WTC11 (cell line): ENCODE results near the gene MPV17L.
"Not testable (repeated sequence)": the region's sequence is repeated elsewhere in the genome, so short reads cannot be mapped to it uniquely, and the experiment has no call there.

ENCODE experiments used
- ELF4 ChIP-seq: sonication (generic); formaldehyde crosslinking; IDR thresholded peaks from 2 replicates; pipeline ENCODE4 v1.8.1; 2022; ENCODE audit warnings: low read depth, mild to moderate bottlenecking, moderate library complexity, missing genetic modification reagents
- FOXP1 ChIP-seq: sonication (generic); formaldehyde crosslinking; IDR thresholded peaks from 2 replicates; pipeline ENCODE4 v1.8.0; 2022; ENCODE audit warnings: missing genetic modification reagents, mild to moderate bottlenecking, moderate library complexity, borderline replicate concordance
- NFE2L1 ChIP-seq: sonication (generic); formaldehyde crosslinking; IDR thresholded peaks from 2 replicates; pipeline ENCODE4 v1.8.1; 2023; ENCODE audit warnings: missing genetic modification reagents
- NR2C2 ChIP-seq: sonication (generic); formaldehyde crosslinking; IDR thresholded peaks from 2 replicates; pipeline ENCODE4 v1.8.0; 2022; ENCODE audit warnings: mild to moderate bottlenecking, missing genetic modification reagents
- ZNF396 ChIP-seq: fragments of 250-450 bp; sonication (Bioruptor Pico); IDR thresholded peaks from 2 replicates; pipeline ENCODE4 v1.8.0; 2021; ENCODE audit warnings: mild to moderate bottlenecking, moderate library complexity, borderline replicate concordance
- TF ChIP-seq, protein P1 (sequence below): sonication (generic); formaldehyde crosslinking; conservative IDR thresholded peaks from 2 replicates; pipeline ENCODE4 v1.8.1; 2022; ENCODE audit warnings: mild to moderate bottlenecking, missing genetic modification reagents
- TF ChIP-seq, protein P2 (sequence below): sonication (generic); formaldehyde crosslinking; IDR thresholded peaks from 2 replicates; pipeline ENCODE4 v1.8.0; 2022; ENCODE audit warnings: mild to moderate bottlenecking, missing genetic modification reagents
- TF ChIP-seq, protein P3 (sequence below): sonication (generic); formaldehyde crosslinking; IDR thresholded peaks from 2 replicates; pipeline ENCODE4 v1.8.1; 2023; ENCODE audit warnings: mild to moderate bottlenecking, moderate library complexity, missing genetic modification reagents
- TF ChIP-seq, protein P4 (sequence below): fragments of 200-600 bp; IDR thresholded peaks from 2 replicates; pipeline ENCODE4 v1.8.0; 2022; ENCODE audit warnings: antibody characterized with exemption
- TF ChIP-seq, protein P5 (sequence below): sonication (generic); formaldehyde crosslinking; IDR thresholded peaks from 2 replicates; pipeline ENCODE4 v1.8.1; 2022; ENCODE audit warnings: low read depth, mild to moderate bottlenecking, moderate library complexity, missing genetic modification reagents, borderline replicate concordance

DNA sequence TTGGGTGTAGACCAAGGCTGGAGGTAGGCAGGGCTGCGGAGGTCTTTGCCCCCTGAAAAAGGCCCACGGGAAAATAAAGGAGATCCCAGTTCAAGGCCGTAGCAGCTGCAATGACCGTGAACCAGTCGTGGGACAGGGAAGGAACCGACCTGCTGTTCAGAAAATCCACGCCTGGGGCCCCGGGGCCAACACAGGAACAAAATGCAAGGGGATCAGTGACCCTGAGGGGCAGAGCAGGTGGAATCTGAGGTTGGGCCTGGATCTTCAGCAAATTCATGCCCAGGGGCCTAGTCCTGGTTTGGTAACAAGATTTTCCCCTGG lies 915 bp downstream of the MPV17L start:
- TF ChIP-seq, protein P1, sequence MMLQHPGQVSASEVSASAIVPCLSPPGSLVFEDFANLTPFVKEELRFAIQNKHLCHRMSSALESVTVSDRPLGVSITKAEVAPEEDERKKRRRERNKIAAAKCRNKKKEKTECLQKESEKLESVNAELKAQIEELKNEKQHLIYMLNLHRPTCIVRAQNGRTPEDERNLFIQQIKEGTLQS = not testable (repeated sequence)
- TF ChIP-seq FOXP1; ELF4 (CRISPR knock-in tag); NFE2L1 (CRISPR knock-in tag); NR2C2 (CRISPR knock-in tag); ZNF396 (CRISPR knock-in tag): not testable (repeated sequence)
- TF ChIP-seq, protein P2, sequence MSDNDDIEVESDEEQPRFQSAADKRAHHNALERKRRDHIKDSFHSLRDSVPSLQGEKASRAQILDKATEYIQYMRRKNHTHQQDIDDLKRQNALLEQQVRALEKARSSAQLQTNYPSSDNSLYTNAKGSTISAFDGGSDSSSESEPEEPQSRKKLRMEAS = not testable (repeated sequence)
- TF ChIP-seq, protein P3, sequence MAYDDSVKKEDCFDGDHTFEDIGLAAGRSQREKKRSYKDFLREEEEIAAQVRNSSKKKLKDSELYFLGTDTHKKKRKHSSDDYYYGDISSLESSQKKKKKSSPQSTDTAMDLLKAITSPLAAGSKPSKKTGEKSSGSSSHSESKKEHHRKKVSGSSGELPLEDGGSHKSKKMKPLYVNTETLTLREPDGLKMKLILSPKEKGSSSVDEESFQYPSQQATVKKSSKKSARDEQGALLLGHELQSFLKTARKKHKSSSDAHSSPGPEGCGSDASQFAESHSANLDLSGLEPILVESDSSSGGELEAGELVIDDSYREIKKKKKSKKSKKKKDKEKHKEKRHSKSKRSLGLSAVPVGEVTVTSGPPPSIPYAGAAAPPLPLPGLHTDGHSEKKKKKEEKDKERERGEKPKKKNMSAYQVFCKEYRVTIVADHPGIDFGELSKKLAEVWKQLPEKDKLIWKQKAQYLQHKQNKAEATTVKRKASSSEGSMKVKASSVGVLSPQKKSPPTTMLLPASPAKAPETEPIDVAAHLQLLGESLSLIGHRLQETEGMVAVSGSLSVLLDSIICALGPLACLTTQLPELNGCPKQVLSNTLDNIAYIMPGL (CRISPR knock-in tag) = not testable (repeated sequence)
- TF ChIP-seq, protein P4, sequence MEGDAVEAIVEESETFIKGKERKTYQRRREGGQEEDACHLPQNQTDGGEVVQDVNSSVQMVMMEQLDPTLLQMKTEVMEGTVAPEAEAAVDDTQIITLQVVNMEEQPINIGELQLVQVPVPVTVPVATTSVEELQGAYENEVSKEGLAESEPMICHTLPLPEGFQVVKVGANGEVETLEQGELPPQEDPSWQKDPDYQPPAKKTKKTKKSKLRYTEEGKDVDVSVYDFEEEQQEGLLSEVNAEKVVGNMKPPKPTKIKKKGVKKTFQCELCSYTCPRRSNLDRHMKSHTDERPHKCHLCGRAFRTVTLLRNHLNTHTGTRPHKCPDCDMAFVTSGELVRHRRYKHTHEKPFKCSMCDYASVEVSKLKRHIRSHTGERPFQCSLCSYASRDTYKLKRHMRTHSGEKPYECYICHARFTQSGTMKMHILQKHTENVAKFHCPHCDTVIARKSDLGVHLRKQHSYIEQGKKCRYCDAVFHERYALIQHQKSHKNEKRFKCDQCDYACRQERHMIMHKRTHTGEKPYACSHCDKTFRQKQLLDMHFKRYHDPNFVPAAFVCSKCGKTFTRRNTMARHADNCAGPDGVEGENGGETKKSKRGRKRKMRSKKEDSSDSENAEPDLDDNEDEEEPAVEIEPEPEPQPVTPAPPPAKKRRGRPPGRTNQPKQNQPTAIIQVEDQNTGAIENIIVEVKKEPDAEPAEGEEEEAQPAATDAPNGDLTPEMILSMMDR = not testable (repeated sequence)
- TF ChIP-seq, protein P5, sequence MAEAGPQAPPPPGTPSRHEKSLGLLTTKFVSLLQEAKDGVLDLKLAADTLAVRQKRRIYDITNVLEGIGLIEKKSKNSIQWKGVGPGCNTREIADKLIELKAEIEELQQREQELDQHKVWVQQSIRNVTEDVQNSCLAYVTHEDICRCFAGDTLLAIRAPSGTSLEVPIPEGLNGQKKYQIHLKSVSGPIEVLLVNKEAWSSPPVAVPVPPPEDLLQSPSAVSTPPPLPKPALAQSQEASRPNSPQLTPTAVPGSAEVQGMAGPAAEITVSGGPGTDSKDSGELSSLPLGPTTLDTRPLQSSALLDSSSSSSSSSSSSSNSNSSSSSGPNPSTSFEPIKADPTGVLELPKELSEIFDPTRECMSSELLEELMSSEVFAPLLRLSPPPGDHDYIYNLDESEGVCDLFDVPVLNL = not testable (repeated sequence)
